ENCODE results near the gene RBFOX2. TPM values are rescaled to one million over a fixed set of nuclear protein-coding genes. Genes with fewer than 3 reads are reported as not detected.

The RBFOX2 gene
- total and polyA plus RNA-seq, 2 of the 13 experiments (the other 11 are each of a cell fraction or from before 2014, with no cell fraction given): 37.3 to 40.4 TPM

DNA sequence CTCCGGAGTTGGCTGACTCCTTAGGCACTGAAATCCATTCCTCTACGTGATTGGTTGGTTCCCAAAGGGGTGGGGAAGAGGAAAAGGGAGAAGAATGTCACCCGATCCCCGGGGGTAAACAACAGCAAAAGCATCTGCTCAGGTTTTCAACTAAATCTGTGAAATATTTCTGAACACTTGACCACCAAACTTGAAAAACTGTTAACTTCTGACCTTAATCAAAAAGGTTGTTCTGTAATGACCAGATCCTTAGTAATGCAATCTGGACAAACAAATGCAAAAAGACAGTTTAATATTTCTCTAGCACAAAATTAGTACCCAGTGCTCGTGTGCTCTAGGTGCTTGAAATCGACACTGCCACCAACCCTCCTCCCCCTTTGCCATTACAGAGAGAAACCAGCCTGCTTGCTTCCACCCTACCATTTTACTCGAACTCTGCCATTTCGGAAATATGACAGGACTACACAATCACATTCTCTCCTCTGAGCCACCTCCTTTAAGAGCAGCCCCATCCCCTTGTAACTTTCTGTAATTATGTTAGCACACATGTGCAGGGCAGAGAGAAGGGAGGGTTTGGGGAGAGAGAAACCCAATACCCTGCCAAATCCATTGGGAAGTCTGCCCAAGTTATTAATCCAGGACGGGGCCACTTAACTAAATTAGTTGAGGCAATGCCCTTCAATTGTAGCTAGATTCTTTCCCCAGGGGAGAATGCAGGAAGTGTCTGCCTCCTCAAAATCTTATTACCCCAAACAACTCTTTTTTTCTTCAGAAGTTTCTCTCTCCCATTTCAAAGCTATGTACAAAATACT lies 113.8 kb downstream of the RBFOX2 start (continued):
- TF ChIP-seq MXD1 (CRISPR knock-in tag; IDR thresholded peaks at IDR 0.05) (no peak), FLYWCH1 (CRISPR knock-in tag; IDR thresholded peaks at IDR 0.05) (no peak), MAZ (IDR thresholded peaks at IDR 0.05; ENCODE audit: borderline replicate concordance, low read depth, low read length) (no peak), MAZ (CRISPR knock-in tag; IDR thresholded peaks at IDR 0.05; ENCODE audit: low read depth) (no peak; the same call in 1 of the 2 replicates), SALL2 (CRISPR knock-in tag; IDR thresholded peaks at IDR 0.05) (no peak), ETV5 (CRISPR knock-in tag; IDR thresholded peaks at IDR 0.05; ENCODE audit: borderline replicate concordance) (no peak), MYPOP (CRISPR knock-in tag; IDR thresholded peaks at IDR 0.05) (no peak; the same call in 1 of the 2 replicates), ZSCAN29 (CRISPR knock-in tag; conservative IDR thresholded peaks at IDR 0.05) (no peak), POGK (CRISPR knock-in tag; conservative IDR thresholded peaks at IDR 0.05) (0 out of 2 replicates have a peak, but pooled peaks have one; percentile 58), ZBTB7B (CRISPR knock-in tag; IDR thresholded peaks at IDR 0.05) (no peak), SMARCC2 (IDR thresholded peaks at IDR 0.05) (no peak), GPN1 (CRISPR knock-in tag; IDR thresholded peaks at IDR 0.05; ENCODE audit: borderline replicate concordance) (no peak), ELF3 (CRISPR knock-in tag; IDR thresholded peaks at IDR 0.05) (peak; percentile 58; the same call in 1 of the 2 replicates), ZNF556 (CRISPR knock-in tag; IDR thresholded peaks at IDR 0.05; ENCODE audit: borderline replicate concordance) (no peak), KLF15 (CRISPR knock-in tag; IDR thresholded peaks at IDR 0.05; ENCODE audit: borderline replicate concordance) (no peak), RELA (CRISPR knock-in tag; IDR thresholded peaks at IDR 0.05) (no peak), CREB3 (CRISPR knock-in tag; IDR thresholded peaks at IDR 0.05) (no peak), MXI1 (IDR thresholded peaks at IDR 0.05; ENCODE audit: borderline replicate concordance, low read depth, low read length) (0 out of 3 replicates have a peak, but pooled peaks have one; percentile 25), MXD4 (CRISPR knock-in tag; IDR thresholded peaks at IDR 0.05) (peak; percentile 64; the same call in 1 of the 2 replicates), ZNF652 (CRISPR knock-in tag; IDR thresholded peaks at IDR 0.05; ENCODE audit: borderline replicate concordance, low read depth) (no peak)
- TF ChIP-seq, protein P1, sequence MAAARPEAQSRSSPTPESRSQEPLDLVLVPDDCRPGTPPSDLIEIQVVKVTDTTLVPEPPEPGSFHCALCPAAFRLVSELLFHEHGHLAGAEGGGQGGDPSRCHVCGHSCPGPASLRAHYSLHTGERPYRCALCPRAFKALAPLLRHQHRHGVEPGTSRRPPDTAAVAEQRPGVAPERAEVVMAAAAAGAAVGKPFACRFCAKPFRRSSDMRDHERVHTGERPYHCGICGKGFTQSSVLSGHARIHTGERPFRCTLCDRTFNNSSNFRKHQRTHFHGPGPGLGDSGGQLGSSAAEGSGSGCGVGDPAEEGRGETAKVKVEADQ (CRISPR knock-in tag; IDR thresholded peaks at IDR 0.05; ENCODE audit: borderline replicate concordance): no peak
- TF ChIP-seq, protein P2, sequence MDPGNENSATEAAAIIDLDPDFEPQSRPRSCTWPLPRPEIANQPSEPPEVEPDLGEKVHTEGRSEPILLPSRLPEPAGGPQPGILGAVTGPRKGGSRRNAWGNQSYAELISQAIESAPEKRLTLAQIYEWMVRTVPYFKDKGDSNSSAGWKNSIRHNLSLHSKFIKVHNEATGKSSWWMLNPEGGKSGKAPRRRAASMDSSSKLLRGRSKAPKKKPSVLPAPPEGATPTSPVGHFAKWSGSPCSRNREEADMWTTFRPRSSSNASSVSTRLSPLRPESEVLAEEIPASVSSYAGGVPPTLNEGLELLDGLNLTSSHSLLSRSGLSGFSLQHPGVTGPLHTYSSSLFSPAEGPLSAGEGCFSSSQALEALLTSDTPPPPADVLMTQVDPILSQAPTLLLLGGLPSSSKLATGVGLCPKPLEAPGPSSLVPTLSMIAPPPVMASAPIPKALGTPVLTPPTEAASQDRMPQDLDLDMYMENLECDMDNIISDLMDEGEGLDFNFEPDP (CRISPR knock-in tag; conservative IDR thresholded peaks at IDR 0.05): no peak
